Measurements from ENCODE around the gene OBSCN. TPM values are rescaled to one million over a fixed set of nuclear protein-coding genes. Genes with fewer than 3 reads are reported as not detected.

OBSCN gene
- total and polyA plus RNA-seq, 2 donors (not counting 1 experiment from before 2014, with no cell fraction given), result 10.0 to 63.9 TPM

DNA sequence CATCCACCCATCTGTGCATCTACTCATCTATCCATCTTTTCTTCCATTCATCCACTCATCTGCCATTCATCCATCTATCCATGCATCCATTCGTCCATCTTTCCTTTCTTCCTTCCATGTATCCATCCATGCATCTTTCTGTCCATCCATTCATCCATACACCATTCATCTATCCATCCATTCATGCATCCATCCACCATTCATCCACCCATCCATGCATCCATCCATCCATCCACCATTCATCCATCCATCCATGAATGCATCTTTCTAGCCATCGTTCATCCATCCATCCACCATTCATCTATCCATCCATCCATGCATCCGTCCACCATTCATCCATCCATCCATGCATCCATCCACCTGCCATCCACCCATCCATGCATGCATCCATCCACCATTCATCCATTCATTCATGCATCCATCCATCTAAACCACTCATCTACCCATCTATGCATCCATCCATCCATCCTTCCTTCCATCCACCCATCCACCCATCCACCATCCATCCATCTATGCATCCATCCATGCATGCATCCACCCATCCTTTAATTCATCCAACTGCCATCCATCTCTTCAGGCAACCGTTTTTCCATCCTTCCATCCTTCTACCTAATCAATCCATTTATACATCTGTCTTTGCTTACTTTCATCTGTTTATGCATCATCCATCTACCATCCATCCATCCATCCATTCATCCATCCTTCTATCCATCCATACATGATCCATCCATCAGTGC, 111.7 kb downstream of the OBSCN start:
- intact Hi-C loops (cut with micrococcal nuclease), result no loop called here
- DNase-seq (no peak), ATAC-seq (ENCODE audit: low read depth) (no peak)
- H3K36me3 ChIP-seq (replicated peaks in 1 of 2; ENCODE audit: control extremely low read depth in 1 of 2, control insufficient read depth in 1 of 2, extremely low read depth in 1 of 2, insufficient read depth in 2 of 2, low read length in 1 of 2), result peaks cover 0 to 8% of the 10 kb centered on the region in 2 experiments
- no peak overlapping the region for H3K9ac ChIP-seq (ENCODE audit: low read length)
- TF ChIP-seq, protein P1, sequence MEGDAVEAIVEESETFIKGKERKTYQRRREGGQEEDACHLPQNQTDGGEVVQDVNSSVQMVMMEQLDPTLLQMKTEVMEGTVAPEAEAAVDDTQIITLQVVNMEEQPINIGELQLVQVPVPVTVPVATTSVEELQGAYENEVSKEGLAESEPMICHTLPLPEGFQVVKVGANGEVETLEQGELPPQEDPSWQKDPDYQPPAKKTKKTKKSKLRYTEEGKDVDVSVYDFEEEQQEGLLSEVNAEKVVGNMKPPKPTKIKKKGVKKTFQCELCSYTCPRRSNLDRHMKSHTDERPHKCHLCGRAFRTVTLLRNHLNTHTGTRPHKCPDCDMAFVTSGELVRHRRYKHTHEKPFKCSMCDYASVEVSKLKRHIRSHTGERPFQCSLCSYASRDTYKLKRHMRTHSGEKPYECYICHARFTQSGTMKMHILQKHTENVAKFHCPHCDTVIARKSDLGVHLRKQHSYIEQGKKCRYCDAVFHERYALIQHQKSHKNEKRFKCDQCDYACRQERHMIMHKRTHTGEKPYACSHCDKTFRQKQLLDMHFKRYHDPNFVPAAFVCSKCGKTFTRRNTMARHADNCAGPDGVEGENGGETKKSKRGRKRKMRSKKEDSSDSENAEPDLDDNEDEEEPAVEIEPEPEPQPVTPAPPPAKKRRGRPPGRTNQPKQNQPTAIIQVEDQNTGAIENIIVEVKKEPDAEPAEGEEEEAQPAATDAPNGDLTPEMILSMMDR (IDR thresholded peaks at IDR 0.05), result no peak
- TF ChIP-seq EZH2 (IDR thresholded peaks at IDR 0.05; ENCODE audit: borderline replicate concordance, insufficient read depth, low read depth, low read length, poor library complexity, severe bottlenecking), result no peak
- no peaks in the 10 kb centered on the region for H3K4me1 ChIP-seq (ENCODE audit: control insufficient read depth in 2 of 2, insufficient read depth in 2 of 2, low read length in 2 of 2)
- no peaks in the 10 kb centered on the region for H3K79me2 ChIP-seq (ENCODE audit: control insufficient read depth, insufficient read depth, low read length)
- H3K4me1 Mint-ChIP-seq, result no peaks in the 10 kb centered on the region
- H4K20me1 ChIP-seq (ENCODE audit: control insufficient read depth, insufficient read depth, low read length, poor library complexity, severe bottlenecking), result no peaks in the 10 kb centered on the region
- H3K27me3 Mint-ChIP-seq, result no peaks in the 10 kb centered on the region
- no peak overlapping the region for H2AFZ ChIP-seq (ENCODE audit: insufficient read depth, low read depth, low read length, poor library complexity, severe bottlenecking)
- H3K9me3 Mint-ChIP-seq (ENCODE audit: insufficient read depth), result peaks cover 1% of the 10 kb centered on the region
- no peaks in the 10 kb centered on the region for H3K27me3 ChIP-seq (replicated peaks in 1 of 4; ENCODE audit: control extremely low read depth in 1 of 4, control insufficient read depth in 3 of 4, insufficient read depth in 4 of 4, low read length in 3 of 4)
- no peak overlapping the region for H3K27ac Mint-ChIP-seq
- no peak overlapping the region for H3K4me2 ChIP-seq (replicated peaks; ENCODE audit: low read depth, low read length, poor library complexity, severe bottlenecking)
- no peak overlapping the region for H3K27ac ChIP-seq (ENCODE audit: low read length in 2 of 2)
- ChIA-PET CTCF (interaction anchor here (1.1 kb wide), 1 partner anchor 28 kb away, joined by 3 read pairs; no protein-coding TSS in a partner anchor), POLR2A (no interaction called here)
- 88% methylated on average over 4 of the region's 4 CpGs for WGBS (ENCODE audit: insufficient coverage)
- H3K4me3 Mint-ChIP-seq, result no peak overlapping the region
- no peak overlapping the region for H3K4me3 ChIP-seq (ENCODE audit: control extremely low read depth in 1 of 5, extremely low read depth in 1 of 5, insufficient read depth in 1 of 5, low read depth in 2 of 5, low read length in 4 of 5)
- H3K9me3 ChIP-seq (ENCODE audit: control extremely low read depth in 1 of 3, control insufficient read depth in 2 of 3, insufficient read depth in 1 of 3, low read length in 2 of 3), result peaks cover 0 to 8% (median 0%) of the 10 kb centered on the region in 3 donors

DNA sequence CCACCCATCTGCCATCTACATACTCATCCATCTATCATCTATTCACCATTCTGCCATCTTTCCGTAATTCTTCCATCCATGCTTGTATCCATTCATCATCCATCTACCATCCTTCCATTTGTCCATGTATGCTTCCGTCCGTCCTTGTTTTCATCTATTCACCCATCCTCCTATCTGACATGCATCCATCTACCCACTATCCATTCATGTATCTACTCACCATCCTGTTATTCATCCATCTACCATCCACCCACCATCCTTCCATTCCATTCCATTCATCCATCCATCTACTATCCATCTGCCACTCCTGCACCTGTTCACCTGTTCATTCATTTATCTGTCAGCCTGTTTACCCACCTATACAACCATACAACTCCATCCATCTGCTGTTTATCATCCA, 112.5 kb downstream of the OBSCN start:
- ATAC-seq (ENCODE audit: low read depth) (no peak), DNase-seq (no peak)
- Histone ChIP-seq H3K36me3 (replicated peaks in 1 of 2; ENCODE audit: control extremely low read depth in 1 of 2, control insufficient read depth in 1 of 2, extremely low read depth in 1 of 2, insufficient read depth in 2 of 2, low read length in 1 of 2) (peaks cover 0 to 8% of the 10 kb centered on the region in 2 experiments), H3K4me2 (replicated peaks; ENCODE audit: low read depth, low read length, poor library complexity, severe bottlenecking) (no peak overlapping the region), H3K4me3 (ENCODE audit: control extremely low read depth in 1 of 5, extremely low read depth in 1 of 5, insufficient read depth in 1 of 5, low read depth in 2 of 5, low read length in 4 of 5) (no peak overlapping the region), H3K27me3 (replicated peaks in 1 of 4; ENCODE audit: control extremely low read depth in 1 of 4, control insufficient read depth in 3 of 4, insufficient read depth in 4 of 4, low read length in 3 of 4) (no peaks in the 10 kb centered on the region), H3K79me2 (ENCODE audit: control insufficient read depth, insufficient read depth, low read length) (no peaks in the 10 kb centered on the region), H3K27ac (ENCODE audit: low read length in 2 of 2) (no peak overlapping the region), H3K9me3 (ENCODE audit: control extremely low read depth in 1 of 3, control insufficient read depth in 2 of 3, insufficient read depth in 1 of 3, low read length in 2 of 3) (no peaks in the 10 kb centered on the region), H4K20me1 (ENCODE audit: control insufficient read depth, insufficient read depth, low read length, poor library complexity, severe bottlenecking) (no peaks in the 10 kb centered on the region), H3K4me1 (ENCODE audit: control insufficient read depth in 2 of 2, insufficient read depth in 2 of 2, low read length in 2 of 2) (no peaks in the 10 kb centered on the region), H3K9ac (ENCODE audit: low read length) (no peak overlapping the region), H2AFZ (ENCODE audit: insufficient read depth, low read depth, low read length, poor library complexity, severe bottlenecking) (no peak overlapping the region)
- Mint-ChIP-seq H3K27ac (no peak overlapping the region), H3K27me3 (no peaks in the 10 kb centered on the region), H3K4me3 (no peak overlapping the region), H3K9me3 (ENCODE audit: insufficient read depth) (peaks cover 5% of the 10 kb centered on the region), H3K4me1 (no peaks in the 10 kb centered on the region)
- TF ChIP-seq, protein P1 (IDR thresholded peaks at IDR 0.05), result no peak
- TF ChIP-seq EZH2 (IDR thresholded peaks at IDR 0.05; ENCODE audit: borderline replicate concordance, insufficient read depth, low read depth, low read length, poor library complexity, severe bottlenecking), result no peak
- ChIA-PET POLR2A (no interaction called here), CTCF (no interaction called here)
- intact Hi-C loops (cut with micrococcal nuclease), result no loop called here
- 98% methylated on average over 3 of the region's 3 CpGs for WGBS (ENCODE audit: insufficient coverage)
